ENCODE results near the gene LRRC37A3.
"Not testable (repeated sequence)": the region's sequence is repeated elsewhere in the genome, so short reads cannot be mapped to it uniquely, and the experiment has no call there.

- TF ChIP-seq CTCF (IDR thresholded peaks at IDR 0.05); ELF1 (IDR thresholded peaks at IDR 0.05); REST (IDR thresholded peaks at IDR 0.05; ENCODE audit: low read depth, low read length); EP300 (IDR thresholded peaks at IDR 0.05; ENCODE audit: borderline replicate concordance in 1 of 2, low read depth in 1 of 2, low read length in 1 of 2): not testable (repeated sequence)
These were observed 110.9 kb downstream of the LRRC37A3 start for GRCh38 chr17:64808178-64808977.

All from SK-N-SH (cell line).